Adrenal gland (tissue), 12 donors: ENCODE measurements around the gene LRRC55. TPM values are rescaled to one million over a fixed set of nuclear protein-coding genes. Genes with fewer than 3 reads are reported as not detected.

ENCODE experiments used
- DNase-seq, 7 donors: peaks; one replicate each; pipeline ENCODE4 v3.0.0-alpha.2; 2019 to 2020
- H3K27ac ChIP-seq, 5 donors: fragments of 200-600 bp; sonication (generic) in 4 of 5; 1 replicate in 3 of 5; 2 replicates in 2 of 5; pipeline versions ENCODE4 v1.5.1 to v1.8.0; 2016 to 2020; ENCODE audit warnings: mild to moderate bottlenecking in 1 of 5
- H3K27me3 ChIP-seq: fragments of 200-600 bp; 2 replicates; pipeline ENCODE4 v1.8.0; 2021
- H3K36me3 ChIP-seq, 2 donors: fragments of 200-600 bp; replicated peaks in 1 of 2; 1 replicate in 1 of 2; 2 replicates in 1 of 2; pipeline versions ENCODE4 v1.5.1 to v1.8.0; 2018 to 2022
- H3K4me1 ChIP-seq, 2 donors: fragments of 200-600 bp; replicated peaks in 1 of 2; 1 replicate in 1 of 2; 2 replicates in 1 of 2; pipeline versions ENCODE4 v1.5.1 to v1.8.0; 2018 to 2021
- H3K4me3 ChIP-seq, 4 donors: fragments of 200-600 bp; sonication (generic) in 3 of 4; one replicate each; pipeline ENCODE4 v1.5.1; 2016 to 2018
- H3K9me3 ChIP-seq, 3 donors: fragments of 200-600 bp; sonication (generic) in 1 of 3; replicated peaks in 1 of 3; 1 replicate in 2 of 3; 2 replicates in 1 of 3; pipeline versions ENCODE4 v1.5.1 to v1.8.0; 2016 to 2021
- CTCF ChIP-seq, 6 experiments: fragments of 450-650 bp in 4 of 6; fragments of 200-600 bp in 2 of 6; sonication (generic) in 1 of 6; IDR thresholded peaks; 1 replicate in 5 of 6; 2 replicates in 1 of 6; pipeline versions ENCODE4 v1.5.1 to v1.8.0; 2016 to 2021; ENCODE audit warnings: antibody characterized with exemption in 6 of 6, mild to moderate bottlenecking in 2 of 6, moderate library complexity in 1 of 6
- POLR2A ChIP-seq, 2 donors: fragments of 450-650 bp; IDR thresholded peaks; one replicate each; pipeline ENCODE4 v1.6.1; 2017; ENCODE audit warnings: antibody characterized with exemption in 2 of 2, mild to moderate bottlenecking in 2 of 2, moderate library complexity in 1 of 2
- WGBS, 4 donors: extraction: QIAGEN DNeasy Blood & Tissue Kit in 2 of 4; methylation state at CpG; one replicate each; pipeline versions ENCODE4 v1.1.5 to v1.1.7; 2013 to 2017; 5-methylcytosine and 5-hydroxymethylcytosine counted together
- intact Hi-C, 2 donors: fragments of 100-400 bp; cut with DNase I; formaldehyde crosslinking; loops; one replicate each; pipeline versions ENCODE4 v1.14.1 to v1.15.0; 2022 to 2023
- polyA plus RNA-seq, 3 donors: library from polyadenylated mRNA; stranded (reverse); fragments of 200-250 nt in 2 of 3; fragments of 350-450 nt in 1 of 3; fragmentation: Illumina TruSeq in 1 of 3; extraction: RNeasy Lipid Tissue Mini Kit (QIAGEN cat#74804) in 1 of 3; gene quantifications; one replicate each; pipeline ENCODE4 v1.2.3, GENCODE V29; 2013 to 2014
- total RNA-seq, 9 donors: library from RNA; depleted of rRNA in 4 of 9; stranded (reverse); fragments of >200 nt in 4 of 9; fragments of 120-200 nt in 1 of 9; fragmentation: NEBNext Ultra II Directional in 1 of 9; extraction: Animal tissue kit (Norgen Biotek cat#: 25700) in 1 of 9; gene quantifications; one replicate each; pipeline versions ENCODE4 v1.1.0 to v1.2.4, GENCODE V29; 2013 to 2023
- donor health status: healthy with polysubstance abuse.
- donor health status: Bipolar disorder and iron deficiency.
- donor health status: DM: yes; HTN: yes; CAD: no.
- donor health status: DM: no; HTN: no; CAD: no.
- donor health status: DM: no; HTN: no; CAD: no.
- donor health status: DM: yes; HTN: yes; CAD: no.

Gene LRRC55
- total and polyA plus RNA-seq, 12 donors, result 0.08 to 1.1 (median 0.50) TPM; not detected in 1

- H3K4me3 ChIP-seq, result no peak overlapping the region
- H3K27ac ChIP-seq, result no peak overlapping the region
- no peak for DNase-seq
- peaks cover 8% of the 10 kb centered on the region for H3K27me3 ChIP-seq
- 27 to 41% (median 35%) methylated on average over 3 of the region's 3 CpGs for WGBS, 4 donors
- no peaks in the 10 kb centered on the region for H3K36me3 ChIP-seq
- no peaks in the 10 kb centered on the region for H3K9me3 ChIP-seq
- no peaks in the 10 kb centered on the region for H3K4me1 ChIP-seq
- intact Hi-C loops, result no loop called here
- TF ChIP-seq CTCF (IDR thresholded peaks at IDR 0.05), result no peak
- TF ChIP-seq POLR2A (IDR thresholded peaks at IDR 0.05), result no peak
These were observed 49.9 kb downstream of the LRRC55 start for GRCh38 chr11:57231539-57232253.

GRCh38 chr11:57233702-57234101 lies 51.9 kb downstream of the LRRC55 start:
- WGBS, 4 donors, result 38 to 54% (median 45%) methylated on average over 5 of the region's 5 CpGs
- no peak for DNase-seq
- Histone ChIP-seq H3K4me3 (no peak overlapping the region), H3K9me3 (no peaks in the 10 kb centered on the region), H3K36me3 (no peaks in the 10 kb centered on the region), H3K4me1 (no peaks in the 10 kb centered on the region), H3K27me3 (peaks cover 8% of the 10 kb centered on the region), H3K27ac (no peak overlapping the region)
- intact Hi-C loops, result no loop called here
- no peak for TF ChIP-seq CTCF (IDR thresholded peaks at IDR 0.05)
- TF ChIP-seq POLR2A (IDR thresholded peaks at IDR 0.05), result no peak

- no peaks in the 10 kb centered on the region for H3K4me1 ChIP-seq
- WGBS, 4 donors, result 67 to 80% (median 75%) methylated on average over 12 to 39 of the region's 39 CpGs
- H3K27me3 ChIP-seq, result peaks cover 8% of the 10 kb centered on the region
- no peaks in the 10 kb centered on the region for H3K9me3 ChIP-seq
- TF ChIP-seq POLR2A (IDR thresholded peaks at IDR 0.05) (no peak), CTCF (IDR thresholded peaks at IDR 0.05) (no peak)
- intact Hi-C loops, result no loop called here
- H3K36me3 ChIP-seq, result no peaks in the 10 kb centered on the region
- DNase-seq, result no peak
- peak overlapping the region in 1 of 5 donors; percentile 40 for H3K27ac ChIP-seq
- no peak overlapping the region for H3K4me3 ChIP-seq
These were observed 54.3 kb downstream of the LRRC55 start for GRCh38 chr11:57235761-57236703.

- no peak within 1 kb of the TSS for H3K4me3 ChIP-seq
- WGBS, 4 donors, result 20 to 31% (median 24%) methylated on average over 6 of the region's 6 CpGs
- DNase-seq, result no peak
- H3K27ac ChIP-seq, result peak within 1 kb of the TSS in 1 of 5 donors; percentile 40
- TF ChIP-seq POLR2A (IDR thresholded peaks at IDR 0.05) (no peak), CTCF (IDR thresholded peaks at IDR 0.05) (no peak)
- intact Hi-C loops, result no loop called here
- no peaks in the 10 kb centered on the region for H3K4me1 ChIP-seq
- peaks cover 8% of the 10 kb centered on the region for H3K27me3 ChIP-seq
- H3K9me3 ChIP-seq, result no peaks in the 10 kb centered on the region
- no peaks in the 10 kb centered on the region for H3K36me3 ChIP-seq
These were observed 55.5 kb downstream of the LRRC55 start, which contains the start of gene APLNR for GRCh38 chr11:57237204-57237681. TSS of gene APLNR (minus strand) at chr11:57237250. CDS start at chr11:57237004, 246 bp downstream.
